Mesenteric fat pad (tissue), 1 donor: ENCODE results near the gene ACBD4. TPM values are rescaled to one million over a fixed set of nuclear protein-coding genes. Genes with fewer than 3 reads are reported as not detected.
A peak's percentile ranks its signal among the peaks of the same experiment; 100 is the strongest.

Experiments
- DNase-seq: peaks from one replicate; pipeline ENCODE4 v3.0.0-alpha.2; 2020; ENCODE audit warnings: low spot score
- total RNA-seq: library from RNA; stranded (reverse); fragmentation: NEBNext Ultra II Directional; extraction: Animal tissue kit (Norgen Biotek cat#: 25700); gene quantifications from one replicate; pipeline ENCODE4 v1.2.1, GENCODE V29; 2021
- donor health status: DM: yes; HTN: yes; CAD: no.

ACBD4 gene
- total RNA-seq, 1 donor from 2014 or later, result 10.9 TPM

- DNase-seq, result peak; percentile 97
These were observed 2.7 kb upstream of the ACBD4 start for GRCh38 chr17:45132572-45133463.

DNA sequence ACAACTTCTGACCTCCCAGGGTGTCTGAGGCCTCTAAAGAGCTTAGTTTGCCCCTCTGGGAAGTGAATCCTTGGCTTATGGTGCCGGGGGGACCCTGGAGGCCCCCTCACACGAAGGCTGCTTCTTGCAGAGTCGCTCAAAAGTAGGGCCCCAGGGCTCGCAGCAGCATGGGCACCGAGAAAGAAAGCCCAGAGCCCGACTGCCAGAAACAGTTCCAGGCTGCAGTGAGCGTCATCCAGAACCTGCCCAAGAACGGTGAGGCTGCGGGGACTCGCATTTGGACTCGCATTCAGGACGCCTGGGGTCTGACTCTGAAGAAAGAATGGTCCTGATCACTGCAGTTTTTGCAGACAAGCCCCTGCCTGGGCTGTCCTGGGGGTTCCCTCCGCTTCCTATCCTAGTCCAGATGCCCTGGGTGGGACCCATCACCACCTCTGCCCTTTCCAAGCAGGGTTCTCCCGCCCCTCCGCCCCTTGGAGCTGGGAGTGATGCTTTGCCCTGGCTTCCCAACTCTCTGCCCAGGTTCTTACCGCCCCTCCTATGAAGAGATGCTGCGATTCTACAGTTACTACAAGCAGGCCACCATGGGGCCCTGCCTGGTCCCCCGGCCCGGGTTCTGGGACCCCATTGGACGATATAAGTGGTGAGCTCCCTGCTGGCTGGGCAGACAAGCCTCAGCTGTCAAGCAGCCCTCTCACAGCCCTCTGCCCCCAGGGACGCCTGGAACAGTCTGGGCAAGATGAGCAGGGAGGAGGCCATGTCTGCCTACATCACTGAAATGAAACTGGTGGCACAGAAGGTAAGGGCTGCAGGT, 698 bp downstream of the ACBD4 start:
- DNase-seq, result no peak

DNA sequence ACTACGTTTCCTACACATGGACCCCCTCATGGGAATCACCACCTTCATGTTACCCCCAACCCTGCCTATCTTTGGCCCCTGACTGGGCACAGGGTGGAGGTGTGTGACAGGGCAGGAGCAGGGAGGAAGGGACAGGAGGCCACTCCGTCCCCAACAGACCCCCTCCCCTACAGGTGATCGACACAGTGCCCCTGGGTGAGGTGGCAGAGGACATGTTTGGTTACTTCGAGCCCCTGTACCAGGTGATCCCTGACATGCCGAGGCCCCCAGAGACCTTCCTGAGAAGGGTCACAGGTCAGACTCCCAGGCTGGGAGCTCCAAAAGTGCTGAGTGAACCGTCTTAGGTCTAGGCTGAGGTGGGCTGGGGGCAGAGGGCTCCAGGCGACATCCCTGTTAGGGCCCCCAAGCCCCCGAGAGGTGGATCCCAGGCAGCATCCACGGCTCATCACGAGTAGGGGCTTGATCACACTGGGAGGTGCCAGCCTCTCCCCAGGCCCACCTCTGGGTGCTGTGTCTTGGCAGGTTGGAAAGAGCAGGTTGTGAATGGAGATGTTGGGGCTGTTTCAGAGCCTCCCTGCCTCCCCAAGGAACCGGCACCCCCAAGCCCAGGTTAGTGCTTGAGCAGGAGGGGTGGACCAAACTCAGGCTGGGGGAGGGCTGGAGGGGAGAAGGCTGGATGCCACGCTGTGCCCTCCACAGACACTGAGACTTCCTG, 1.5 kb downstream of the ACBD4 start:
- no peak for DNase-seq

- no peak for DNase-seq
These were observed 2.2 kb downstream of the ACBD4 start for GRCh38 chr17:45137561-45138305.

DNA sequence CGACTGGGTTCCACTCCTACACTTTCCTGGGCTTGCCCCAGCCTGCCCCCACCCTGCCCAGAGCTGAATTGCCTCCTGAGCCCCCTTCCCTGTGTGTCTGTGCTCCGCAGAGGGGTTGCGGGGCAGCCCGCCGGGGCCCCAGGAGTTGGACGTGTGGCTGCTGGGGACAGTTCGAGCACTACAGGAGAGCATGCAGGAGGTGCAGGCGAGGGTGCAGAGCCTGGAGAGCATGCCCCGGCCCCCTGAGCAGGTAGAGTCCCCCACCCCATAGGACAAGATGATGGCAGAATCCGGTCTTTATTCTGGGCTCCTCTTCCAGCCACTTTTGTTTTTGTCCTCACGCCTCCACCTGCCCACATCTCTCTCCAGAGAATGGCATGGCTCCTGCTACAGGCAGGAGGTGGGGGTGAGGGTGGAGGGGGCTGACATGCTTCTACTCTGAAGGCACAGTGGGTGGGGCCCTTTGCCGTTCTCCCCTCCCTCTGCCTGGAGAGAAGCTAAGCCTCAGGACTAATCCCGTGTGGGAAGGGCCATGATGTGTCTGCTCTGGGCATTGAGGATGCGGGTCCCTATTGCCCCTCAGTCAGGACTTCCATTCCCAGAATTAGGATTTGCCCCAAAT, 3.5 kb downstream of the ACBD4 start:
- DNase-seq, result no peak

GRCh38 chr17:45139533-45139920, 4.0 kb downstream of the ACBD4 start:
- no peak for DNase-seq

GRCh38 chr17:45143094-45143670, 7.7 kb downstream of the ACBD4 start:
- no peak for DNase-seq

DNA sequence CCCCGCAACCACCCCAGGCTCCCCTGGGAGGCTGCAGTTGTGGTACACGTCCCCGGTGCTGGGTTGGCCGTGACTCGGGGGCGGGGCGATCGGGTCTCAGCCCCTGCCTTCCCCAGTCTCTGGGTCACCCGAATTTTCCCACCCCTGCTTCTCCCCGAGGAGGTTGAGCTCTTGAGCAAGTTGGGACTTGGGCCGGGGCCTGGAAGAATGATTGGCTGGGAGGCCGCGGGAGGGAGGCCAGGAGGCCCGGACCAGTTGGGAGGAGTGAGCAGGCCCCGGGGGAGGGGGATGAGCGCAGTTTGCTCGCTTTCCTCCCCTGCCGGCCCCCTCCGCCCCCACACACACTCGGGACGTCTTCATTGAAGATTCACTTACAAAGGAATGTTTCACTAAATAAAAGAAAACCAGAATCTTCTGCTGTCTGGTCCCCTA, 8.3 kb downstream of the ACBD4 start:
- DNase-seq, result no peak

GRCh38 chr17:45144199-45145034, 8.9 kb downstream of the ACBD4 start:
- no peak for DNase-seq

DNA sequence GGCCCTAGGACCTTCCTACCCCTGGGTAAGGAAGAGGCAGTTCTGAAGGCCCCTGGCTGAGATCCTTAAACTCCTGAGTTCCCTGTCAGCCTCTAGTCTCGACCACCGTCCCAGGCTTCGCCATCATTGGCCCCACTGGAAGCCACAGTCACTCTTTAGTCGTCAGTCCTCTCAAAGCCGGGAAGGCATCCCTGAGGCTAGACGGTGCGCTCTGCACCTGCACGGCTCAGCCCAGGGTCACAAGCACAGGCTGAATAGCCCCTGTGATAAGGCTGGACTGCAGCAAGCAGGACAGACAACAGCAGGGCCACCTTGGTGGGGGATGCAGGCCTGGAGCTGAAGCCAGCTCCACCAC, 9.5 kb downstream of the ACBD4 start:
- DNase-seq, result no peak

- no peak for DNase-seq
These were observed 10.7 kb downstream of the ACBD4 start for GRCh38 chr17:45146166-45146565.

- no peak for DNase-seq
These were observed 11.1 kb downstream of the ACBD4 start for GRCh38 chr17:45146592-45146889.

DNA sequence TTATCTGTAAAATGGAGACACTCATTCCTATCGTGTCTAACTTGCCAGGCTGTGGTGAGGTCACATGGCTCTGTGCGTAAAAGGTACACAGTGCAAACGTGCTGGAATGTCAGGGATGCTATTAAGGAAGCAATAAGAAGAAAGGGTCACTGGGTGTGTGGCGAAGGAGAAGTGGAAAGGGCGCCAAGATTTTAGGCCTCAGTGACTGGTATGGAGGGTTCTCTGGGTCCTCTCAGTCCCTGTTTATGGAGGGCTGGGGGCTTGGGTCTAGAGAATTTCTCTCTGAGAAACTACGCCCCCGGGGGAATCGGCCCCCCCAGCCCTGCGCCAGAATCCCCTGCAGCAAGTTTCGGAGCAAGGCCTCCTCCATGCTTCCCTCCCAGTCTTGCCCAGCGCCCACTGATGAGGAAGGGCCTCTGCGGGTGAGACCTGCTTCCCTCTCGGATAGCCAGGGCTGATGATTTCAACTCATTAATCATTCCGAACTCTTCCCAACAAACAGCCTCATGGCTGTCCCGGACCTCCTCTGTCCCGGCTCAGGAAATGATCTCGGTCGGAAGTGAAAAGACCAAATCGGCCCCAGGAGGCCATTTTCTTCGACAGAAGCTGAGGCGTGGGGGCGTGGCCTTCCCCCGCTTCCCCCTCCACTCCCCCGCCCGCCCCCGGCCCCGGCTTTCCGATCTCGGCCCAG, 11.5 kb downstream of the ACBD4 start:
- no peak for DNase-seq

- no peak for DNase-seq
These were observed 12.2 kb downstream of the ACBD4 start for GRCh38 chr17:45147581-45148182.

DNA sequence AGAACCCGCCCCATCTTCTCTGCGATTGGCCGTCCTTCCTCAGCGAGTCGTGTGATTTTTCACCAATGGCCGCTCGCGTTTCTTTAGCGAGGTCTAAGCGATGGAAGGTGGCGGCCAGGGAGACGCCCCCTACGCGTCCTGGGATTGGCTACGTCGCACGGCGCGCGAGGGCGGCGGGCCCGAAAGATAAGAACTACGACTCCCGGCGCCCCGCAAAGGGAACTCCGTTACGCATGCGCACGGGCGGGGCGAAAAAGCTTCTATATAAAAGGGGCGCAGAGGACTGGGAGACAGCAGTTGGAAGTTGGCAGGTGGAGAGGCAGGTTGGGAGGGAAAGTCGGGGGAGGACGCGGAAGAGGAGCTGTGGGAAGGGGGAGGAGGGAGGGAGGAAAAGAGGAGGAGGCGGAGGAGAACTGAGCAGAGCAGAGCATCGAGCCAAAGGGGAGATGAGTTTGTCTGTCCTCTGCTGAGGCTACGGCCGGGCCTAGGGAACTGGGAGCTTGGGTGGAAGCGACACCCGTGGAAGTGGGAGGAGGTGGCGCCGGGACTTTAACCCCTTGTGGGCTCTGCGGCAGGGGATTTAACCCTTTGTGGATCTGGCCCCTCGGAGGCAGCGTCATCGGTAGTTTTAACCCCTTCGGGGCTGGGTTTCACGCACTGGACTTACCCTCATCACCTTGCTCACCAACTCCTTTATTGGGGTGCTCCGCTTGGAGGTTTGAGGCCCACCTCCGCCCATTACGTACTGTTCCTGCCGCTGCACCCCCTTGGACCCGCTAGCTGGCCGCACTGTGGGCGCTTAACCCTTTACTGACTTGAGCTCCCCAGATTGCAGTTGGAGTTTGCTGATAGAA, 12.9 kb downstream of the ACBD4 start, which contains the start of gene HEXIM1:
HEXIM1 (plus strand) TSS at position 293 of the 854 bp plus-strand sequence. CDS start 716 bp downstream, outside the sequence.
- peak; percentile 100 for DNase-seq

- no peak for DNase-seq
These were observed 13.7 kb downstream of the ACBD4 start for GRCh38 chr17:45149037-45149668.
